Bone marrow (tissue), 2 donors: ENCODE measurements around the gene RC3H1.

Experiments
- DNase-seq, 2 donors: peaks; one replicate each; lab custom pipeline; 2025; lab: John Stamatoyannopoulos, UW

The RC3H1 gene

GRCh38 chr1:173886746-173887611 is 135.2 kb downstream of the RC3H1 start:
- no peak for DNase-seq

GRCh38 chr1:173884701-173885100 is 137.5 kb downstream of the RC3H1 start:
- no peak for DNase-seq
